HG02970 (cell line): ENCODE measurements around the gene SIK2.

Experiments
- ATAC-seq: cut with Tn5 transposase; IDR thresholded peaks from one replicate; pipeline ENCODE4 v1.9.1; 2021; ENCODE audit warnings: mild to moderate bottlenecking, moderate library complexity, moderate number of reproducible peaks; ENCODE audit not compliant: unreplicated experiment, low FRiP score

SIK2 gene

DNA sequence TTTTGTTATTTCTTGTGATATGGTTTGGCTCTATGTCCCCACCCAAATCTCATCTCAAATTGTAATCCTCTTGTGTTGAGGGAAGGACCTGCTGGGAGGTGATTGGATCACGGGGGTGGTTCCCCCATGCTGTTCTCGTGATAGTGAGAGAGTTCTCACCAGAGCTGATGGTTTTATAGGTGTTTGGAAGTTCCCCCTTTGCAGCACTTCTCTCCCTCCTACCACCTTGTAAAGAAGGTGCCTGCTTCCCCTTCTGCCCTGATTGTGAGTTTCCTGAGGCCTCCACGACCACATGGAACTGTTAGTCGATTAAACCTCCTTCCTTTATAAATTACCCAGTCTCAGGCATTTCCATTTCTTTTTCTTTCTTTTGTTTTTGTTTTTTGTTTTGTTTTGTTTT is 24.4 kb upstream of the SIK2 start:
- ATAC-seq: no peak

DNA sequence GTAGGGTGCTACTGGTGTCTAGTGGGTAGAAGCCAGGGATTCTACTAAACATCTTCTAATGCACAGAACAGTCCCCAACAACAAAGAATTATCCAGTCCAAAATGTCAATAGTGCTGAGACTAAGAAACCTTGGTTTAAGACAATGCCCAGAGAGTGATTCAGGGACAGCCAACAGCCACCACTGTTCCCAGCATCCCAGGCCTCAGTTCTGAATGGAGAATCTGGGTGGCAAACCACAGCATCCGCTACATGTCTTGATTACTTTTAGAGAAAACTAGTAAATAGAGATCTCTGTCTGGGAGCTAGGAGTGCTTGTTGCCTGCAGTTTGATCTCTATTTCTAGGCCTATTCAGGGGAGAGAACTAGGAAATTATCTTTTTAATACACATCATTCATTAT is 20.9 kb upstream of the SIK2 start:
- ATAC-seq: no peak

DNA sequence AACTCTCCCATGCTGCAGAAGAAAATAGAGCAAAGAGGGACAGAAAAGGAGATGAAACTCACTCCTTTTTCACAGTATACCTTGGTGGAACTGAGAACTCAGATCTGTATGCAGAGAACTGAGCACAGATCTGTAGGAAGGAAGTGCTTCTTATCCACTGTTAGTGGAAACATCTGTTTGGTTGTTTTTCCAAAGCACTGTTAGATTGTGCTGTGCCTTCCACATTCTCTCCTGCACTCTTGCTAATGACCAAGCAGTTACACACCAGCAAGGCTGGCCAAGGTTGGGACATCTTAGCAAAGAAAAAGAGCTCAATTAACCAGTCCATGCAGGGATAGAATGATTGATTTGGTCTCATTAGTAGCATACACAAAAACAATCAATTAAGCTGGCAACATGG is 20.1 kb upstream of the SIK2 start:
- ATAC-seq: no peak

DNA sequence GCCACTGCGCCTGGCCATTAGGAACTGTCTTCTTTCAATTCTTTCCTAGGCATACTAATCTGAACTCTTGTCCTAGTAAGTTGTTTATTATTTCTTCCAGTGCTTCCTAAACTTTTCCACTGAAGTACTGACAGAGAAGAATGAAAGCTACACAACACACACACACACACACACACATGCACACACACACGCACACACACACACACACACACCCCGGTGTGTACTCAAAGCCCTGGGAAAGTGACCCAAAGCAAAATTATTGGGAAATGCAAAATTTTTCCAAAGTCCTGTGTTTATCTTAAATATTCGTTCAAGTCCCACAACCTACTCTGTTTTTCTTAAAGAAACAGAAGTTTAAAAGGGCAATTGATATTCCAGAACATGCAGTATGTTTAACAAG is 19.4 kb upstream of the SIK2 start:
- no peak for ATAC-seq

DNA sequence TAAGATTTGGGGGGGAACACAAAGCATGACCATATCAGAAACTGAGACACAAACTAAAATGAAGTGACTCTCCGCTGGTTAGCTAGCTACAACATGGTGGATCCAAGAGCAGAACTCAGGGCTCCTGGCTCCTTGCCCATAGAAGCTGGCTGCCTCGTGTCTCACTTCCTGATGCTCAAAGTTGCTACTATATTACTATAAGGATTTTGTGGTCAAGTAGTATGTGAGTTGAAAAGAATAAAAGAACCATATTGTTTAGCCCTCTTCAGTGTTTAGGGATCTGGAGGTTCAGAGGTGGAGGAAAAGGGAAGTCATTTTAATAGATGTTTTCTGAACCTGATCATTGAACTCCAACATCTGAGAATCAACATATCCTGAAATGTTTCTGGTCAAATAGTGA is 16.9 kb upstream of the SIK2 start:
- no peak for ATAC-seq

DNA sequence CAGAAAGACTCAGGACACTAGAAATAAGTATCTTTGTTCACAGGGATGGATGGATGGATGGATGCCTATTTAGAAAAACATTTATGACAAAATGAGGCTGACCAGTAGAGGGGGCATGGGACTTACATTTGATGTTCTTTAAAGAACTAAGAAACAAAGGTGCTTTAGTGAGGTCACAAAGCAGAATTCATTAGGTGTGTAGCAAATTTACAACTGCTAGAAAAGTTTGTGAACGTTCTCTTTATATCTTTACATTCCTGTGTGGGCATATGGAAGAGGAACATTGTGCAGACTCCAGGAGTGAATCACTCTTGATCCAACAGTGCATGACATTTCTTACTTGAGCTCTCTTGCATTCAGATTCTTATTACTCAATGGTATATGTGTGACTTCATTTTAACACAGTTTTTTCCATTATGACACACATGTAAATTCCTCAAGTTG is 15.8 kb upstream of the SIK2 start:
- no peak for ATAC-seq

DNA sequence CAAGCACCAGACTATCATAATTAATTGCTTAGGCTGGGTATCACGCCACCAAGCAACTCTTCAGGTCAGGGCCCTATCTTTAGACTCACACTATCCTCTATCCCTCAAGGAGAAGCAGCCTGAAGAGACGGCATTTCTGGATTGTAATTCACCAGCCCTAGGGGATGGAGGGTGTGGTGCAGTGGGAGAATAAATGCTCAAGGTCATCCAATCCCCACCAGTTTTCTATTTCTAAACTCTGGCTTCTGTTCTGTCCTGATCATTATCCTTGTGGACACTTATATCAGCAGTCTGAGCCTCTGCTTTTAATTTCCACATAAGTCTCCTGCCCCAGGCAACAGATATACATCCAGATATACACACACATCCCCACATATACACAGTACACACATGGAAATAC is 13.1 kb upstream of the SIK2 start:
- no peak for ATAC-seq

DNA sequence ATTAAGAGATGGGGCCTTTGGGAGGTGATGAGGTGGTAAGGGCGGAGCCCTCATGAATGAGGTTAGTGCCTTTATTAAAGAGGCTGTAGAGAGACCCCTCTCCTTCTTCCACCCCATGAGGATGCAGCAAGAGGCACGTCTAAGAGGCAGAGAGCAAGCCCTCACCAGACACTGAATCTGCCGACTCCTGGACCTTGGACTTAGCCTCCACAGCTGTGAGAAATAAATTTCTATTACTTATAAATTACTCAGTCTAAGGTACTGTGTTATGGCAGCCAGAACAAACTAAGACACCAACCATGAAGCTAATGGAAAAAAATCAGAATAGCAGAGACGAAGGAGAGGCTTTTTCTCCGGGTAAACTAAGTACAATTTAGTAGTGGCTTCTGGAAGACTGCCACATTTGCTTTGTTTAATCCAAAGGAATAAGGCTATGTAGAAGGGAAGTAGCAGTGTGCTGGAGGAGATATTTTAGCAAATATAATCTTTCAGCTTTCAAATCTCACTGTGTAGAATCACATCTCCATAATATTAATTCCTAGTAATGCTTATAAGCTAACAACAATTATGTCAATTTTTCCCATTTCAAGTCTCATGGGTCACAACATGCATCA is 12.3 kb upstream of the SIK2 start:
- no peak for ATAC-seq

DNA sequence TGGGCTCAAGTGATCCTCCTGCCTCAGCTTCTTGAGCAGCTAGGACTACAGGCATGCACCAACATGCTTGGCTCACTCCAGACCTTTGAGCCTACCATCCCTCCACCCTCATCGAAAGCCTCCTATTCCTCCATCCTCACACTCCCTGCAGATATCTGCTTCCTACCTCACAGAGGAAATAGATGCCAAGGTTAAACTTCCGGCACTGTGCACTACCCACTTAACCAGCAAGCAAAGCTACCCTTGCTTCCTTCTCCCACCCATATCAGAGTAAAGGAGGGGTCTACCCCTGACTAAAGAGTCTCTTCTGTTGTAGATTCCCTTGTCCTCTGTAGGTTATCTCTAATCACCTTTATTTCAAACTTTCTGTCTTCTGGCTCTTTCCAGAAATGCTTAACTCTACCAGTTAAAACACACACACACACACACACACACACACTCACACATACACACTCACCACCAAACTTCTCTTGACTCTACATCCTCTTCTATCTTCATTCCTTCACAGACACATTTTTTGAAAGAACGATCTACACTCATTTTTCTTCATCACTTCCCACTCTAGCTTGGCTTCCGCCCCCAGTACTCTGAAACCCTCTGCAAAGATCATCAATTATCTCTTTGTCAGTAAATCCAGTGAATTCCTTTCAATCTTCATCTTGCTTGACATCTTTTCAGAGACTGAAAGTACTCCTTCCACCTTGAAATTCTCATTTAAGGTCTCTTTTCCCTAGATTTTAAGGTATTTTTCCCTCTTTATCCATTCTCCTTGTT is 10.9 kb upstream of the SIK2 start:
- ATAC-seq: no peak

DNA sequence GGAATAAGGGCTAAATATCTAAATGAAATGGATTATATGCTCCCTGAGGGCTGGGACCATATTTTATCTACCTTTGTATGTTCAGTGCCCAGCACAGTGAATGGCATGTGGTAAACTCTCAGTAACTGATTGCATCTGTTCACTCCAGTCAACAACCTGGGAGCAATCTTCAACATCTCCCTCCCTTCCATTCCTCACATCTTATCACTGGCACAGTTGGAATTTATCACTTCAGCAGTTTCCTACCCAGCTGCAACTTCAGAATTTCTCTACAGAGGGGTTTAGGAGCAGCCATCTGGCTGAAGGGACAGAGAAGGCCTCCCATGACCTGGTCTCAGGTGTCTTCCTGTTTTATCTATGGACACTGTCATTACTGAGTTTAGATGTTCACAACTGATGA is 9.8 kb upstream of the SIK2 start:
- ATAC-seq: no peak

DNA sequence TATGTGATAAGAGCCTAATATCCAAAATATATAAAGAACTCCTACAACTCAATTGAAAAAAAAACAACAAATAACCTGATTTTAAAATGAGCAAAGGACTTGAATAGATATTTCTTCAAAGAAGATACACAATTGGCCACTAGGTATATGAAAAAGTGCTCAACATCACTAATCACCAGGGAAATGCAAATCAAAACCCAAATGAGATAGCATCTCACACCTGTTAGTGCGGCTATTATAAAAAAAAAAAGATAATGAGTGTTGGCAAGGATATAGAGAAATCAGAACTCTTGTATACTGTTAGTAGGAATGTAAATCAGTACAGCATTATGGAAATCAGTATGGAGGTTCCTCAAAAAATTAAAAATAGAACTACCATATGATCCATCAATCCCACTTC is 5.9 kb upstream of the SIK2 start:
- ATAC-seq: no peak

DNA sequence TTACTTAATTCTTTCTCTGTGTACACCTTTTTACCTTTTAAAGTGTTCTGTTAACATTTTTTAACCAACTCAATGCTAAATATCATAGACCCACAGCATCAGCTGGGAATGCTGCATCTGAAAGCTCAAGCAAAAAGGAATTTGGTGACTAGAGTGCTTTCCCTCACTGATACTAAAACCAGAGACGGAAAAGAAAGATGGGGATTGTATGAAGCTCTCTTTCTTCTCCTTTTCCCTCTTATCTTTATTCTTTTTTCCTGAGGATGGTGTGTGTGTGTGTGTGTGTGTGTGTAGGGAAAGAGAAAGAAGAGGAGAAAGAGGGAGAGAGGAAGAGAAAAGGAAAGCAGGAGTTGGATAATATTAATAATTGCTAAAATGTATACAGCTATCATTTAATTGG is 4.1 kb upstream of the SIK2 start:
- no peak for ATAC-seq

DNA sequence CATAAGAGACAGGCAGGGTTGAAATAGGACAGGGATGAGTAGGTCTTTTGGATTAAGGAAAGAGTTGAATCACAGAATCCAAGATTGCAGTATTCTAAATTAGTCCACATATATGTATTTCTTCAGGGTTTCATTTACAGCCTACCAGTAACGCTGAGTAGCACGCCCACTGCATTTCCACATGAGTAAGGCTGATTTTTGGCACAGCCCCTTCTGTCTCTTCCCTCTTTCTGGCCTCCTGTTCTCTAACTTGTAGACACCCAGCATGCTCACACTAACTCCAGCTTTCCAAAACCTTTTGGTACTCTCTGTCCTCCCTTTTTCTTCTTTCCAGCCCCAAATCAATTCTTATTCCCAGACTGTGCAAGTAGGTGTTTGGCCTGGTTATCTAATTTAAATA is 3.7 kb upstream of the SIK2 start:
- no peak for ATAC-seq

DNA sequence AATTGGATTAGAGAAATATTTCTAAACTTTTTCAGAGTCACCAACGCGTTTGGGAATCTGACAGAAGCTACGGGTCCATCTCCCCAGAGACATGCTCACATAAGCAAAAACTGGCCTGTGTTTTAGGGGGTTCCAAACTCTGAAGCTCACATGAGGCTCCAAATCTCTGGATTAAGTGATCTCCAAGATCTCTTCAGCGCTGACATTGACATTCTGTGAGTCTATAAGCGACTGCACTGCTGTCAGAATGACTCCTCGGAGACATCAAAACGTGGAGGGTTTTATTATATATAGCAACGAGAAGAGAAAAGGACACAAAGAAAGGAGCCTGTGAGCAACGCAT is 642 bp upstream of the SIK2 start:
- no peak for ATAC-seq

DNA sequence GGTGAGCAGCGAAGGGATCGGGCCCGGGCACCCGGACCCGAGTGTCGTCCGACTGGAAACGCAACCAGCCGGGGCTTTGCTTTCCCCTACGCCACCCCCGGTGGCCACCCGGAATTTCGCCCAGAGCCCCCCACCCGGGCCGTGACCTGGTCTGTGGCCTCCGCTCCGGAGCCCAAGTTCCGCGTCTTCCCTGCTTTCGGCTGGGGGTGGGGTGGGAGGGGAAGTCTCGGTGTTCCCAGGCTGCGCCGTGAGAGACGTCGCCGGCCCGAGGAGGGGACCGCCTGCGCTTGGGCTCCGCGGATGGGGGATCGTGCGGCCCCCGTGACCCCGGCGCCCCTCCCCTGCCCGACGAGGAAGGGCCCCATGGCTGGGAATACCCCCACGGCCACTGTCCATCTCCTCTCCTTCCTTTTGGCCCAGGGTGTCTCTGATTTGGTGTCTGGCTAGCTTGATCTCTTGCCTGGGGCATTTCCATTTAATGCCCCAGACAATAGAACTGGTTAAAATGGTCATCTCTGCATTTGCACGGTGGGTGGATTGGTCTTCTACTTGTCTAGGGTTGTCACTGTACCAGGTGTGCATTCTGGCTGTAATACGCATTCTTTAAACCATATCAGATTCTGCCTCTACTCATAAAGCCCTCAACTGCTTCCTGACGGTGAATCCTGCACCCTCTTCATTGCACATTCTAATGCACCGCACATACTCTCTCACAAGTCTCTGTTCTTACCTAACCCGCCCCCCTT is 789 bp downstream of the SIK2 start:
- peak; percentile 15 for ATAC-seq

DNA sequence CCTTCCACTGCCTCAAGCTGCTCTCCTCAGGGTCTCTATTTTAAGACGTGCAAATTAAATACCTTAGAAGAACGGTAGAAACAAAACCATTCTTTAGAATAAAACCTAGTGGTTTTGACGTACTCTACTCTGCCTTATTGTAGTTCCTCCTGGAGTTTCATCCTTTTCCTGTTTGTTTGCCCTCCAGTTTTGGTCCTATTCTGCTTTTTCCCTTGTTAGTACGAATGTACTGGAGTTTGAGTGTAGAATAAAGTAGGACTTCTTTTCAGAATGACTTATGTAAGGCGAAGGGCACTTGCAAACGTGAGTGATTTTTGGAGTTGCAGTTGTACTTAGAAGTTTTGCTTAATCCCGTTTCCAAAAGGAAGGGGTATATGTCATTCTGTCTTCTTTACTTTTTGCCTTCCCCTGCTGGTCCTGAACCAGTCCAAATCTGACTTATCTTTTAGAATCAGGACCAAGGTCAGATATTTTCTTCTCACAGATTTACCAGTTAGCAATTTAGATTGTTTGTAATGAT is 1.4 kb downstream of the SIK2 start:
- ATAC-seq: no peak

DNA sequence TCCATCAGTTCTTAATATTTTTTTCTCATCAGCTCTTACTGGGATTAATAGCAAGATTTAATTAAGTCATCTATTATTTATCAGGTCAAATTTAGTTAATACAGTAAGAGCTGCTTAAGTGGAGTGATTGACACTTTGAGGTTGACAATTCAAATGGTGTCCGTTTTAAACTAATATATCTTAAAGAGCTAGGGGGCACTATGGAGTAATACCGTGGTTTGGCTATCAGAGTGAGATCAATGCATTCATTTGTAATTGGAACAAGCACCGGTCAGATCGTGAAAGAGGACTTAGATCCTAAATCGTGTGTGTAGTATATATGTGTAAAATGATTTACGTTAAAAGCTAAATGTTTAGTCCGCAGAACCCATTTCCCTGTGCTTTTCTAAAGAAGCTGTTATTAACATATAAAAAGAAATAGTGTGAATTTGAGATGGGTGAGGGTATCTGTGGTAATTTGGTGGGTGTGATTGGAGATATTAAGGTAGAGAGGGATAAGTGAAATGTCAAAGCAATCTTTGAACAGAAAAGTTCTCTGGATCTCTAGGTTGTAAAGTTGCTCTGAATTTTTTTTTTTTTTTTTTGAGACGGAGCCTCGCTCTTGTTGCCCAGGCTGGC is 2.3 kb downstream of the SIK2 start:
- ATAC-seq: no peak

DNA sequence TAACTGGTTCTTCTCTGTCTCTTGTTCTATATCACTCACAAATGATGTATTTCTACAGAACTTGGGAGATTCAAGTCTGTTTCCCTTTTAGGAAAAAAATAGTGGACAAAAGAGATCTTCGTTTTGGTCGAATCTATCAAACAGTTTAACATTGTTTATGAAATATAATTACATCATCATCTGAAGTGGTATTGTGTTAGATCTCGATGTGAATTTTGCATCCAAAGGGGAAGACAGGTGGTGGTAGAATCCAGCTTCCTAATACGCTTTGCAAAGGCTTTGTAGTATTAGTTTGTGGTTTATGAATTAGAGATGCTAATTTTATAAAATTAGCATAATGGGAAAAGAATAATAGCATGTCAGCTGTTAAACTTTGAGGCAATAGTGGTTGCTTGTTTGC is 3.4 kb downstream of the SIK2 start:
- no peak for ATAC-seq

DNA sequence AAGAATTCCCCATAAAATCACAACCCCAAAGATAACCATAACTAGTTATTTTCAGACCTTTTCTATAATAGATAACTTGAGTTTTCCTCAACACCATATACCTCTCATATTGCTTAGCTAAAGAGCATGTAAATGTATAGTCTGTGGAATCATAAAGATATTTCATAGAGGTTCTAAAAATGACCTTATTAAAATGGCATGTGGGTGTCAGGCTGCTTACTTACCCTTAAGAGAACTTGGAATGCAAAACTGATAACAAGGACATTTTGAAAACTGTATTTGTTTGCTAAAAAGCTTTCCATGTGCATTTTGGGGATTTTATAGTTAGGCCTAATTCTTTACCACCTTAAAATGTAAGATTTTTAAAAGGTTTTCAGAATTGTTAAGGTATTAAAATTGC is 4.7 kb downstream of the SIK2 start:
- no peak for ATAC-seq

DNA sequence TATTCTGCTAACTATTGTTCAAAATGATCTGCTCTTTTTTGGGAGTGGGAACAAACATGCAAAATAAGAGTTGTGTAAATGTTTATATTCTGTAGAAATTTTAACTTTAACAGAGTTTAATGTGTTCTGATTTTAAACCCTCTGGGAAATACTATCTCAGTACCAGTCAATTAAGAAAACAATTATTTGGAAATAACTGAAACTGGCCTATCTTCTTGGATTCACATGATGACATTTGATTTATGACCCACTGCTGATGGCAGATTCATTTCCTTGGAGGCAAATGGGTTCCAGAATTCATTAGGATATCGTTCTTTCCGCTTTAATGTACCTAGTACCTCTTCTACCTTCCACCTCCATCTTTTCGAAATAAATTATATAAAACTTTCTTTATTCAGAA is 5.5 kb downstream of the SIK2 start:
- ATAC-seq: no peak

DNA sequence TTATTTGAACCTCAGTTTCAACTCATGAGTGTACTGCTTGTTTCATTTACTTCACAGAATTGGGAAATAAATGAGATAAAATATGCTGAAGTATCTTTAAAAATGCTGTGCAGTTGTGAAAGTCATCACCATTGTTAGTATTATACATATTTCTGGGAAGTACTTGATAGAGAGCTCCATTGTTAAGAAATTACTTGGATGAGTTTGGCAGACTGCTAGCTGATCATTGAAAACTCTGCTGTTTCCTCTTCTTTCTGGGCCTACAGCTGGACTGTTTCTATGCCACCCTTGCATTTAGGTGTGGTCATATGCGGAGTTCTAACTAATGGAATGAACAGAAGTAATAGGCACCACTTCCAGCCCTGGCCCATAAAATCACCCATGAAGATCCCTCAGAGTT is 10.0 kb downstream of the SIK2 start:
- ATAC-seq: no peak
